HL-60 (cell line): Measurements from ENCODE around the gene IQCK.

Source experiments
- DNase-seq, 2 experiments: peaks; one replicate each; pipeline ENCODE4 v3.0.0-alpha.2; 2010 to 2020; ENCODE audit warnings: low read depth in 1 of 2, low spot score in 1 of 2
- H3K27ac ChIP-seq: fragments of 250-450 bp; sonication (Bioruptor Pico); replicated peaks from 2 replicates; pipeline ENCODE4 v1.5.1; 2020; ENCODE audit warnings: mild to moderate bottlenecking, moderate library complexity
- H3K27me3 ChIP-seq: fragments of 250-450 bp; sonication (Bioruptor Pico); 2 replicates; pipeline ENCODE4 v1.5.1; 2021; ENCODE audit warnings: mild to moderate bottlenecking, moderate library complexity; ENCODE audit not compliant: insufficient read depth, poor library complexity, severe bottlenecking
- H3K4me3 ChIP-seq: replicated peaks from 2 replicates; pipeline ENCODE4 v1.5.1; 2011; ENCODE audit warnings: mild to moderate bottlenecking, control low read depth, low read length; ENCODE audit not compliant: insufficient read depth
- CTCF ChIP-seq: IDR thresholded peaks from one replicate; pipeline ENCODE4 v1.5.1; 2011; ENCODE audit warnings: low read length, control low read depth, inconsistent platforms; ENCODE audit not compliant: insufficient read depth
- GABPA ChIP-seq: IDR thresholded peaks from 2 replicates; pipeline ENCODE4 v1.6.1; 2012; ENCODE audit warnings: low read depth
- POLR2AphosphoS5 ChIP-seq: IDR thresholded peaks from 2 replicates; pipeline ENCODE4 v1.6.1; 2012; ENCODE audit warnings: low read depth
- SPI1 ChIP-seq: IDR thresholded peaks from 2 replicates; pipeline ENCODE4 v1.6.1; 2012; ENCODE audit warnings: low read depth, mild to moderate bottlenecking, borderline replicate concordance
- TF ChIP-seq, protein P1 (sequence below): IDR thresholded peaks from 2 replicates; pipeline ENCODE4 v1.6.1; 2012; ENCODE audit warnings: low read depth; ENCODE audit not compliant: insufficient replicate concordance

Gene IQCK

GRCh38 chr16:19857593-19858339, 139.7 kb downstream of the IQCK start:
- Histone ChIP-seq H3K4me3 (no peak overlapping the region), H3K27ac (no peak overlapping the region), H3K27me3 (no peaks in the 10 kb centered on the region)
- no peak for TF ChIP-seq GABPA
- no peak for TF ChIP-seq SPI1
- TF ChIP-seq POLR2AphosphoS5 = no peak
- TF ChIP-seq, protein P1, sequence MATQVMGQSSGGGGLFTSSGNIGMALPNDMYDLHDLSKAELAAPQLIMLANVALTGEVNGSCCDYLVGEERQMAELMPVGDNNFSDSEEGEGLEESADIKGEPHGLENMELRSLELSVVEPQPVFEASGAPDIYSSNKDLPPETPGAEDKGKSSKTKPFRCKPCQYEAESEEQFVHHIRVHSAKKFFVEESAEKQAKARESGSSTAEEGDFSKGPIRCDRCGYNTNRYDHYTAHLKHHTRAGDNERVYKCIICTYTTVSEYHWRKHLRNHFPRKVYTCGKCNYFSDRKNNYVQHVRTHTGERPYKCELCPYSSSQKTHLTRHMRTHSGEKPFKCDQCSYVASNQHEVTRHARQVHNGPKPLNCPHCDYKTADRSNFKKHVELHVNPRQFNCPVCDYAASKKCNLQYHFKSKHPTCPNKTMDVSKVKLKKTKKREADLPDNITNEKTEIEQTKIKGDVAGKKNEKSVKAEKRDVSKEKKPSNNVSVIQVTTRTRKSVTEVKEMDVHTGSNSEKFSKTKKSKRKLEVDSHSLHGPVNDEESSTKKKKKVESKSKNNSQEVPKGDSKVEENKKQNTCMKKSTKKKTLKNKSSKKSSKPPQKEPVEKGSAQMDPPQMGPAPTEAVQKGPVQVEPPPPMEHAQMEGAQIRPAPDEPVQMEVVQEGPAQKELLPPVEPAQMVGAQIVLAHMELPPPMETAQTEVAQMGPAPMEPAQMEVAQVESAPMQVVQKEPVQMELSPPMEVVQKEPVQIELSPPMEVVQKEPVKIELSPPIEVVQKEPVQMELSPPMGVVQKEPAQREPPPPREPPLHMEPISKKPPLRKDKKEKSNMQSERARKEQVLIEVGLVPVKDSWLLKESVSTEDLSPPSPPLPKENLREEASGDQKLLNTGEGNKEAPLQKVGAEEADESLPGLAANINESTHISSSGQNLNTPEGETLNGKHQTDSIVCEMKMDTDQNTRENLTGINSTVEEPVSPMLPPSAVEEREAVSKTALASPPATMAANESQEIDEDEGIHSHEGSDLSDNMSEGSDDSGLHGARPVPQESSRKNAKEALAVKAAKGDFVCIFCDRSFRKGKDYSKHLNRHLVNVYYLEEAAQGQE = no peak
- no peak for TF ChIP-seq CTCF
- no peak for DNase-seq

DNA sequence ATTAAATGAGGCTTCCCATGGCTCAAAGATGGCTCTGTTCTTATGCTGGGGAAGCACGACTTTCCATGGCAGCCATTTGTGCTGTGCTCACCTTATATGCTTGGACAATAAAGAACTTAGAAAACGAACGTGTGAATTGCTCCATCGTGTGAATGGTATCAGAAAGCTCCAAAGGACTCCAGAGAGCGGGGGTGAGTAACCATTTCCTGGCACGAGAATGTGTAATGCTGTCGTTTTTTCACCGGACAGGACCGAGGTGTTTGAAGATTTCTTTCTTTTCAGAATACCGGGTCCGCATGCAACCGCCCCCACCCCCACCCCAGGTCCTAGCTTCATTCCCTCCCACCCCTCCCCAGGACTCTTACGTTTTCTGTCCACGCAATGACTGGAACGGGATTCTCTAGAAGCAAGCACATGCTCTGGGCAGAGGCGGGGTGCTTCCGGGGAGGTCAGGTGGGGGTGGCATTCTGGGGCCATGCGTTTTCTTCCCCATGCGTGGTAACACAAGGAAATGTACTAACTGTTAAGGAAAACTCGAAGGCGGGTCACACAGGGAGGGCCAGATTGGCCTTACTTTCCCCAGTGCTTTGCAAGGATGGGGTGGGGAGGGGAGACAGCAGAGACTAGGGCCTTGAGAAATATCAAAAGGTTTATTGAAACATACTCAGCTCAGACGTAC, 140.4 kb downstream of the IQCK start:
- TF ChIP-seq GABPA (no peak), CTCF (no peak), SPI1 (no peak), POLR2AphosphoS5 (no peak)
- TF ChIP-seq, protein P1 = no peak
- H3K4me3 ChIP-seq = no peak overlapping the region
- H3K27me3 ChIP-seq = no peaks in the 10 kb centered on the region
- no peak overlapping the region for H3K27ac ChIP-seq
- DNase-seq = no peak

DNA sequence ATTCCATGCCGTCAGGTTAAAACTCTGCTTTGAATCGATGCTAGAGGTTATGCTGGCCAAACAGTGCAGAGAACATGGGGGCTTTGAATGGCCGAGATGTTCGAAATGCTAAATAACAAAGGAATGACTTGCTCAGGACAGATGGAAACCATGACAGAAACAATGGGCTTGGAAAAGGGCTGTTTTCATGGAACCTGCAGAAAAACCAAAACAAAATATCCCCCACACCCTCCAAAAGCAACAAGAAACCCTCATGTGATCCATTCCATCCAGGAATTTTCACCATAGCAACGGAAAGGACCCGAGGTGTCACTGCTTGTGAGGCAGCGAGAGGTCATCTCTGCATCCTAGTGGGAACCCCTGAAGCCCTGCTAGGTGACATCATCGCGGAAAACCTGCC, 141.1 kb downstream of the IQCK start:
- Histone ChIP-seq H3K27ac (no peak overlapping the region), H3K27me3 (no peaks in the 10 kb centered on the region), H3K4me3 (no peak overlapping the region)
- DNase-seq = no peak
- TF ChIP-seq SPI1 (no peak), POLR2AphosphoS5 (no peak), CTCF (no peak), GABPA (no peak)
- TF ChIP-seq, protein P1 = no peak
